Liver (tissue), 9 donors: Measurements from ENCODE around the gene MGA. TPM values are rescaled to one million over a fixed set of nuclear protein-coding genes. Genes with fewer than 3 reads are reported as not detected.

Source experiments
- DNase-seq: peaks from one replicate; pipeline ENCODE4 v3.0.0-alpha.2; 2017; ENCODE audit warnings: low spot score
- H3K27ac ChIP-seq, 2 donors: one replicate each; pipeline ENCODE4 v1.7.0; 2013; ENCODE audit warnings: inconsistent platforms in 2 of 2, low read length in 2 of 2, control low read depth in 1 of 2, low read depth in 1 of 2, mild to moderate bottlenecking in 1 of 2
- H3K27me3 ChIP-seq, 4 donors: one replicate each; pipeline versions ENCODE4 v1.6.1 to v1.7.0; 2013; ENCODE audit warnings: low read length in 3 of 4, inconsistent platforms in 1 of 4, mild to moderate bottlenecking in 1 of 4, moderate library complexity in 1 of 4; ENCODE audit not compliant: control insufficient read depth in 4 of 4, insufficient read depth in 4 of 4
- H3K36me3 ChIP-seq, 4 donors: one replicate each; pipeline versions ENCODE4 v1.6.1 to v1.7.0; 2013; ENCODE audit warnings: low read length in 3 of 4, mild to moderate bottlenecking in 3 of 4, low read depth in 1 of 4, moderate library complexity in 1 of 4; ENCODE audit not compliant: control insufficient read depth in 4 of 4, insufficient read depth in 3 of 4
- H3K4me1 ChIP-seq, 4 donors: one replicate each; pipeline versions ENCODE4 v1.6.1 to v1.7.0; 2013; ENCODE audit warnings: low read length in 3 of 4, mild to moderate bottlenecking in 3 of 4, moderate library complexity in 1 of 4; ENCODE audit not compliant: control insufficient read depth in 4 of 4, insufficient read depth in 4 of 4
- H3K4me3 ChIP-seq, 3 donors: one replicate each; pipeline versions ENCODE4 v1.6.1 to v1.7.0; 2013; ENCODE audit warnings: low read length in 3 of 3, control low read depth in 1 of 3, low read depth in 1 of 3, mild to moderate bottlenecking in 1 of 3
- H3K9ac ChIP-seq, 2 donors: one replicate each; pipeline ENCODE4 v1.7.0; 2013; ENCODE audit warnings: low read length in 2 of 2, mild to moderate bottlenecking in 2 of 2, moderate library complexity in 2 of 2, control low read depth in 1 of 2, low read depth in 1 of 2
- H3K9me3 ChIP-seq, 4 donors: one replicate each; pipeline versions ENCODE4 v1.6.1 to v1.7.0; 2013; ENCODE audit warnings: low read length in 3 of 4; ENCODE audit not compliant: control insufficient read depth in 4 of 4
- EGR1 ChIP-seq, 2 donors: IDR thresholded peaks; 2 replicates each; pipeline ENCODE4 v1.6.1; 2016 to 2018; ENCODE audit warnings: antibody characterized with exemption in 2 of 2, low read depth in 2 of 2
- FOXA2 ChIP-seq: IDR thresholded peaks from 2 replicates; pipeline ENCODE4 v1.6.1; 2016; ENCODE audit warnings: antibody characterized with exemption
- GABPA ChIP-seq, 2 donors: IDR thresholded peaks in 1 of 2; conservative IDR thresholded peaks in 1 of 2; 2 replicates each; pipeline ENCODE4 v1.6.1; 2016; ENCODE audit warnings: antibody characterized with exemption in 2 of 2, mild to moderate bottlenecking in 1 of 2, moderate library complexity in 1 of 2
- JUND ChIP-seq, 2 donors: IDR thresholded peaks; 2 replicates each; pipeline ENCODE4 v1.6.1; 2016; ENCODE audit warnings: antibody characterized with exemption in 2 of 2
- MAX ChIP-seq: IDR thresholded peaks from 2 replicates; pipeline ENCODE4 v1.6.1; 2016; ENCODE audit warnings: antibody characterized with exemption
- REST ChIP-seq: IDR thresholded peaks from 2 replicates; pipeline ENCODE4 v1.6.1; 2016; ENCODE audit warnings: antibody characterized with exemption, mild to moderate bottlenecking
- RXRA ChIP-seq, 2 donors: IDR thresholded peaks; 2 replicates each; pipeline ENCODE4 v1.6.1; 2017 to 2018; ENCODE audit warnings: antibody characterized with exemption in 2 of 2, mild to moderate bottlenecking in 1 of 2
- SP1 ChIP-seq: IDR thresholded peaks from 2 replicates; pipeline ENCODE4 v1.6.1; 2018; ENCODE audit warnings: antibody characterized with exemption, mild to moderate bottlenecking
- TAF1 ChIP-seq: conservative IDR thresholded peaks from 2 replicates; pipeline ENCODE4 v1.6.1; 2016; ENCODE audit warnings: antibody characterized with exemption, mild to moderate bottlenecking
- YY1 ChIP-seq: IDR thresholded peaks from 2 replicates; pipeline ENCODE4 v1.6.1; 2016; ENCODE audit warnings: antibody characterized with exemption, mild to moderate bottlenecking
- ZBTB33 ChIP-seq: IDR thresholded peaks from 2 replicates; pipeline ENCODE4 v1.6.1; 2016; ENCODE audit warnings: antibody characterized with exemption
- WGBS: extraction: QIAGEN DNeasy Blood & Tissue Kit; methylation state at CpG from one replicate; pipeline ENCODE4 v1.1.7; 2013; 5-methylcytosine and 5-hydroxymethylcytosine counted together
- polyA plus RNA-seq, 2 donors: library from polyadenylated mRNA; stranded (reverse) in 1 of 2; unstranded in 1 of 2; fragments of 200-250 nt in 1 of 2; fragments of >200 nt in 1 of 2; fragmentation: Nextera tagmentation in 1 of 2; extraction: Ambion mirVana in 1 of 2; gene quantifications; one replicate each; pipeline versions ENCODE4 v1.2.1 to v1.2.3, GENCODE V29; 2013 to 2015
- total RNA-seq, 2 donors: library from RNA; depleted of rRNA; stranded (reverse); fragments of >200 nt; gene quantifications; one replicate each; pipeline ENCODE4 v1.2.3, GENCODE V29; 2014
- TF ChIP-seq, protein P1 (sequence below): fragments of 150-350 bp; IDR thresholded peaks from 2 replicates; pipeline ENCODE4 v1.5.1; 2017; ENCODE audit warnings: improper control_type of control experiment, low read depth, low read length; ENCODE audit not compliant: missing input control
- donor health status: healthy.
- donor health status: healthy.
- donor health status: healthy.
- donor health status: healthy.
- donor health status: healthy.

The MGA gene
- total and polyA plus RNA-seq, 4 donors = 2.1 to 33.5 (median 13.2) TPM

GRCh38 chr15:41629883-41630282 is 30.3 kb upstream of the MGA start (continued):
- no peak for TF ChIP-seq REST

GRCh38 chr15:41630616-41631217 is 29.5 kb upstream of the MGA start:
- DNase-seq = no peak
- Histone ChIP-seq H3K9me3 (no peaks in the 10 kb centered on the region), H3K27ac (no peak overlapping the region), H3K36me3 (no peaks in the 10 kb centered on the region), H3K9ac (no peak overlapping the region), H3K4me1 (no peaks in the 10 kb centered on the region), H3K27me3 (no peaks in the 10 kb centered on the region), H3K4me3 (no peak overlapping the region)
- WGBS = 47% methylated on average over 3 of the region's 3 CpGs
- TF ChIP-seq GABPA (IDR thresholded peaks at IDR 0.05 in 1 of 2, conservative IDR thresholded peaks at IDR 0.05 in 1 of 2) (no peak), YY1 (no peak), SP1 (no peak), JUND (IDR thresholded peaks at IDR 0.05) (no peak), REST (no peak), RXRA (IDR thresholded peaks at IDR 0.05) (no peak), EGR1 (IDR thresholded peaks at IDR 0.05; ENCODE audit: low read depth in 2 of 2) (no peak), ZBTB33 (no peak), TAF1 (no peak), MAX (no peak), FOXA2 (no peak)
- TF ChIP-seq, protein P1, sequence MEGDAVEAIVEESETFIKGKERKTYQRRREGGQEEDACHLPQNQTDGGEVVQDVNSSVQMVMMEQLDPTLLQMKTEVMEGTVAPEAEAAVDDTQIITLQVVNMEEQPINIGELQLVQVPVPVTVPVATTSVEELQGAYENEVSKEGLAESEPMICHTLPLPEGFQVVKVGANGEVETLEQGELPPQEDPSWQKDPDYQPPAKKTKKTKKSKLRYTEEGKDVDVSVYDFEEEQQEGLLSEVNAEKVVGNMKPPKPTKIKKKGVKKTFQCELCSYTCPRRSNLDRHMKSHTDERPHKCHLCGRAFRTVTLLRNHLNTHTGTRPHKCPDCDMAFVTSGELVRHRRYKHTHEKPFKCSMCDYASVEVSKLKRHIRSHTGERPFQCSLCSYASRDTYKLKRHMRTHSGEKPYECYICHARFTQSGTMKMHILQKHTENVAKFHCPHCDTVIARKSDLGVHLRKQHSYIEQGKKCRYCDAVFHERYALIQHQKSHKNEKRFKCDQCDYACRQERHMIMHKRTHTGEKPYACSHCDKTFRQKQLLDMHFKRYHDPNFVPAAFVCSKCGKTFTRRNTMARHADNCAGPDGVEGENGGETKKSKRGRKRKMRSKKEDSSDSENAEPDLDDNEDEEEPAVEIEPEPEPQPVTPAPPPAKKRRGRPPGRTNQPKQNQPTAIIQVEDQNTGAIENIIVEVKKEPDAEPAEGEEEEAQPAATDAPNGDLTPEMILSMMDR = no peak
